Measurements from ENCODE around the gene CDK7.

- TF ChIP-seq, protein P1, sequence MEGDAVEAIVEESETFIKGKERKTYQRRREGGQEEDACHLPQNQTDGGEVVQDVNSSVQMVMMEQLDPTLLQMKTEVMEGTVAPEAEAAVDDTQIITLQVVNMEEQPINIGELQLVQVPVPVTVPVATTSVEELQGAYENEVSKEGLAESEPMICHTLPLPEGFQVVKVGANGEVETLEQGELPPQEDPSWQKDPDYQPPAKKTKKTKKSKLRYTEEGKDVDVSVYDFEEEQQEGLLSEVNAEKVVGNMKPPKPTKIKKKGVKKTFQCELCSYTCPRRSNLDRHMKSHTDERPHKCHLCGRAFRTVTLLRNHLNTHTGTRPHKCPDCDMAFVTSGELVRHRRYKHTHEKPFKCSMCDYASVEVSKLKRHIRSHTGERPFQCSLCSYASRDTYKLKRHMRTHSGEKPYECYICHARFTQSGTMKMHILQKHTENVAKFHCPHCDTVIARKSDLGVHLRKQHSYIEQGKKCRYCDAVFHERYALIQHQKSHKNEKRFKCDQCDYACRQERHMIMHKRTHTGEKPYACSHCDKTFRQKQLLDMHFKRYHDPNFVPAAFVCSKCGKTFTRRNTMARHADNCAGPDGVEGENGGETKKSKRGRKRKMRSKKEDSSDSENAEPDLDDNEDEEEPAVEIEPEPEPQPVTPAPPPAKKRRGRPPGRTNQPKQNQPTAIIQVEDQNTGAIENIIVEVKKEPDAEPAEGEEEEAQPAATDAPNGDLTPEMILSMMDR (IDR thresholded peaks at IDR 0.05; ENCODE audit: low read depth, low read length): no peak
- TF ChIP-seq POLR2A (IDR thresholded peaks at IDR 0.05; ENCODE audit: extremely low read depth, insufficient read length): no peak
- TF ChIP-seq, protein P2, sequence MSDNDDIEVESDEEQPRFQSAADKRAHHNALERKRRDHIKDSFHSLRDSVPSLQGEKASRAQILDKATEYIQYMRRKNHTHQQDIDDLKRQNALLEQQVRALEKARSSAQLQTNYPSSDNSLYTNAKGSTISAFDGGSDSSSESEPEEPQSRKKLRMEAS (IDR thresholded peaks at IDR 0.05; ENCODE audit: low read depth, low read length): no peak
- no peak for TF ChIP-seq MYC (IDR thresholded peaks at IDR 0.05; ENCODE audit: low read depth, low read length)
These were observed 26.3 kb downstream of the CDK7 start for GRCh38 chr5:69261034-69261433.

Data from NB4 (cell line).